Panc1 (cell line): ENCODE data around the gene SHISAL1.

ENCODE experiments used
- CTCF ChIP-seq: fragments of 450-650 bp; IDR thresholded peaks from 2 replicates; pipeline ENCODE4 v1.5.1; 2017; ENCODE audit warnings: mild to moderate bottlenecking
- POLR2AphosphoS5 ChIP-seq: IDR thresholded peaks from 2 replicates; pipeline ENCODE4 v1.6.1; 2012; ENCODE audit warnings: mild to moderate bottlenecking, low read depth, low read length, moderate library complexity

GRCh38 chr22:44247923-44248892 lies 64.5 kb downstream of the SHISAL1 start:
- no peak for TF ChIP-seq CTCF
- TF ChIP-seq POLR2AphosphoS5 = no peak
